Neural progenitor cell (in vitro differentiated cells): ENCODE measurements around the gene SLC6A3.

Experiments
- CTCF ChIP-seq: fragments of 200-600 bp; sonication (generic); IDR thresholded peaks from 2 replicates; pipeline ENCODE4 v1.5.1; 2017; ENCODE audit warnings: antibody characterized with exemption, mild to moderate bottlenecking
- EZH2 ChIP-seq: fragments of 200-600 bp; sonication (generic); IDR thresholded peaks from 2 replicates; pipeline ENCODE4 v1.6.1; 2017; ENCODE audit warnings: antibody characterized with exemption, mild to moderate bottlenecking, moderate library complexity

DNA sequence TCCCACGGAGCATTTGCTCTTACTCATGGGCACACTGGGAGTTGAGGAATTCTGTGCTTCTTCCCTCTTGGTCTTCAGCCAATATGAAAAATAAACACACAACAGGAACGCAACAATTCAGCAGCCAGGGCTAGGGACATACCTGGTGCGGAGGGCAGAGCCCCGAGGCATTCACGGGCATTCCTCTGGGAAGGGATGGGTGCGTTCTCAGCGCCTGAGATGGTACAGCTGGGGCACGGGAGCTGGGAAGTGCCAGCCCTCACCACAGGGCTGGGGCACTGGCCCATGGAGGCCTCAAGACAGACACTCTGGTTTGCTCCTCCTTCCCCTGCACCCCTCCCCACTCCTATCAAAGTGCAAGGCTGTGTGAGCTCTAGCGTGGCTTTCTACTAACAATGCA lies 2.1 kb downstream of the SLC6A3 start:
- TF ChIP-seq CTCF (no peak), EZH2 (no peak)
